SK-N-SH treated with all-trans-retinoic acid at 6 μM for 48 hours (cell line): Measurements from ENCODE around the gene CHPF2.

Experiments
- ATAC-seq: fragments of 200-7000 bp; cut with Tn5 transposase; 3 replicates; pipeline ENCODE4 v1.9.1; 2020; ENCODE audit warnings: mild to moderate bottlenecking, moderate library complexity
- ARNTL ChIP-seq: fragments of 450-650 bp; formaldehyde crosslinking; IDR thresholded peaks from 2 replicates; pipeline ENCODE4 v1.5.0; 2020; ENCODE audit warnings: low read depth, mild to moderate bottlenecking, moderate library complexity, borderline replicate concordance
- BACH2 ChIP-seq: fragments of 250-450 bp; sonication (Bioruptor Pico); IDR thresholded peaks from 2 replicates; pipeline ENCODE4 v1.9.0; 2021; ENCODE audit warnings: mild to moderate bottlenecking, borderline replicate concordance
- CREB5 ChIP-seq: fragments of 250-450 bp; sonication (Bioruptor Pico); IDR thresholded peaks from 2 replicates; pipeline ENCODE4 v1.5.1; 2020; ENCODE audit warnings: low read depth, mild to moderate bottlenecking, moderate library complexity
- CSDC2 ChIP-seq: fragments of 250-450 bp; sonication (Bioruptor Pico); IDR thresholded peaks from 2 replicates; pipeline ENCODE4 v1.5.0; 2020; ENCODE audit warnings: mild to moderate bottlenecking, moderate library complexity
- CSRNP3 ChIP-seq: fragments of 250-450 bp; sonication (Bioruptor Pico); IDR thresholded peaks from 2 replicates; pipeline ENCODE4 v1.5.1; 2021; ENCODE audit warnings: mild to moderate bottlenecking, moderate library complexity
- GLIS3 ChIP-seq: fragments of 250-450 bp; sonication (Bioruptor Pico); IDR thresholded peaks from 2 replicates; pipeline ENCODE4 v1.5.0; 2020; ENCODE audit warnings: mild to moderate bottlenecking, moderate library complexity
- OSR1 ChIP-seq: fragments of 250-450 bp; sonication (Bioruptor Pico); IDR thresholded peaks from 2 replicates; pipeline ENCODE4 v1.8.0; 2022; ENCODE audit warnings: moderate library complexity, mild to moderate bottlenecking, inconsistent platforms
- PATZ1 ChIP-seq: fragments of 250-450 bp; sonication (Bioruptor Pico); IDR thresholded peaks from 2 replicates; pipeline ENCODE4 v1.8.0; 2020; ENCODE audit warnings: mild to moderate bottlenecking, moderate library complexity, borderline replicate concordance
- POU6F1 ChIP-seq: fragments of 250-450 bp; sonication (Bioruptor Pico); IDR thresholded peaks from 2 replicates; pipeline ENCODE4 v1.8.0; 2021; ENCODE audit warnings: low read depth, mild to moderate bottlenecking, moderate library complexity, borderline replicate concordance
- PPARA ChIP-seq: fragments of 250-450 bp; sonication (Bioruptor Pico); IDR thresholded peaks from 2 replicates; pipeline ENCODE4 v1.5.0; 2020; ENCODE audit warnings: mild to moderate bottlenecking, borderline replicate concordance
- SNAI2 ChIP-seq: fragments of 250-450 bp; sonication (Bioruptor Pico); IDR thresholded peaks from 2 replicates; pipeline ENCODE4 v1.5.0; 2020; ENCODE audit warnings: mild to moderate bottlenecking, moderate library complexity
- TCF4 ChIP-seq: fragments of 250-450 bp; sonication (Bioruptor Pico); IDR thresholded peaks from 2 replicates; pipeline ENCODE4 v1.8.0; 2021; ENCODE audit warnings: mild to moderate bottlenecking, moderate library complexity, borderline replicate concordance
- TOX ChIP-seq: fragments of 250-450 bp; sonication (Bioruptor Pico); IDR thresholded peaks from 2 replicates; pipeline ENCODE4 v1.8.0; 2021; ENCODE audit warnings: mild to moderate bottlenecking, moderate library complexity, borderline replicate concordance
- TSHZ2 ChIP-seq: fragments of 250-450 bp; sonication (Bioruptor Pico); IDR thresholded peaks from 2 replicates; pipeline ENCODE4 v1.5.0; 2020; ENCODE audit warnings: mild to moderate bottlenecking, moderate library complexity
- ZC3H10 ChIP-seq: fragments of 250-450 bp; sonication (Bioruptor Pico); IDR thresholded peaks from 2 replicates; pipeline ENCODE4 v1.5.1; 2021; ENCODE audit warnings: mild to moderate bottlenecking, moderate library complexity
- ZFP3 ChIP-seq: fragments of 250-450 bp; sonication (Bioruptor Pico); IDR thresholded peaks from 2 replicates; pipeline ENCODE4 v1.5.0; 2020; ENCODE audit warnings: mild to moderate bottlenecking, moderate library complexity
- ZFP30 ChIP-seq: fragments of 450-650 bp; formaldehyde crosslinking; IDR thresholded peaks from 2 replicates; pipeline ENCODE4 v1.5.0; 2022; ENCODE audit warnings: mild to moderate bottlenecking, moderate library complexity
- ZNF565 ChIP-seq: fragments of 450-650 bp; formaldehyde crosslinking; conservative IDR thresholded peaks from 2 replicates; pipeline ENCODE4 v1.5.0; 2020; ENCODE audit warnings: low read depth, mild to moderate bottlenecking, moderate library complexity
- ZNF70 ChIP-seq: fragments of 450-650 bp; formaldehyde crosslinking; IDR thresholded peaks from 2 replicates; pipeline ENCODE4 v1.5.0; 2020; ENCODE audit warnings: mild to moderate bottlenecking, moderate library complexity
- ZNF8 ChIP-seq: fragments of 450-650 bp; formaldehyde crosslinking; IDR thresholded peaks from 2 replicates; pipeline ENCODE4 v1.5.0; 2020; ENCODE audit warnings: mild to moderate bottlenecking, moderate library complexity

The CHPF2 gene

GRCh38 chr7:151265351-151265931 lies 33.2 kb downstream of the CHPF2 start:
- TF ChIP-seq ZFP3 (CRISPR knock-in tag): no peak
- TF ChIP-seq GLIS3 (CRISPR knock-in tag): no peak
- TF ChIP-seq SNAI2 (CRISPR knock-in tag): no peak
- TF ChIP-seq CSRNP3 (CRISPR knock-in tag): no peak
- no peak for TF ChIP-seq ZNF70 (CRISPR knock-in tag)
- TF ChIP-seq, all 23 proteins: peak for 0
- no peak for ATAC-seq

- ATAC-seq: no peak
- no peak for TF ChIP-seq TSHZ2 (CRISPR knock-in tag)
- TF ChIP-seq POU6F1 (CRISPR knock-in tag): no peak
- no peak for TF ChIP-seq ZNF70 (CRISPR knock-in tag)
- no peak for TF ChIP-seq TOX (CRISPR knock-in tag)
- no peak for TF ChIP-seq ARNTL (CRISPR knock-in tag)
- TF ChIP-seq GLIS3 (CRISPR knock-in tag): no peak
- no peak for TF ChIP-seq SNAI2 (CRISPR knock-in tag)
- TF ChIP-seq ZFP30 (CRISPR knock-in tag): no peak
- no peak for TF ChIP-seq TCF4
- TF ChIP-seq CSRNP3 (CRISPR knock-in tag): no peak
- TF ChIP-seq PPARA: no peak
- no peak for TF ChIP-seq CREB5 (CRISPR knock-in tag)
- no peak for TF ChIP-seq ZFP3 (CRISPR knock-in tag)
- TF ChIP-seq PATZ1 (CRISPR knock-in tag): no peak
- no peak for TF ChIP-seq CSDC2
- no peak for TF ChIP-seq OSR1 (CRISPR knock-in tag)
- TF ChIP-seq ZNF565: no peak
- no peak for TF ChIP-seq BACH2 (CRISPR knock-in tag)
- TF ChIP-seq ZC3H10 (CRISPR knock-in tag): no peak
- no peak for TF ChIP-seq ZNF8 (CRISPR knock-in tag)
- TF ChIP-seq, all 23 proteins: peak for 0
Measured at GRCh38 chr7:151269511-151269910, 37.2 kb downstream of the CHPF2 start.
